Kidney (tissue), 14 donors: ENCODE measurements around the gene LPCAT1. TPM values are rescaled to one million over a fixed set of nuclear protein-coding genes. Genes with fewer than 3 reads are reported as not detected.
"Not testable (repeated sequence)": the region's sequence is repeated elsewhere in the genome, so short reads cannot be mapped to it uniquely, and the experiment has no call there.

Source experiments
- DNase-seq, 5 donors: peaks; one replicate each; pipeline ENCODE4 v3.0.0-alpha.2; 2013 to 2020
- FAIRE-seq: peaks from 2 replicates; lab custom pipeline; 2012; peaks lifted over from hg19 to GRCh38; lab: Jason Lieb, UNC
- H3K27ac ChIP-seq, 2 donors: one replicate each; pipeline ENCODE4 v1.7.0; 2013; ENCODE audit warnings: low read depth in 2 of 2, low read length in 2 of 2, inconsistent platforms in 1 of 2
- H3K27me3 ChIP-seq: one replicate; pipeline ENCODE4 v1.7.1; 2013; ENCODE audit warnings: low read length, inconsistent platforms; ENCODE audit not compliant: control insufficient read depth, insufficient read depth
- H3K36me3 ChIP-seq, 3 donors: one replicate each; pipeline versions ENCODE4 v1.7.0 to v1.7.1; 2013; ENCODE audit warnings: low read length in 3 of 3, control low read depth in 1 of 3, inconsistent platforms in 1 of 3; ENCODE audit not compliant: insufficient read depth in 3 of 3, control insufficient read depth in 2 of 3
- H3K4me1 ChIP-seq, 3 donors: one replicate each; pipeline versions ENCODE4 v1.7.0 to v1.7.1; 2013; ENCODE audit warnings: low read length in 3 of 3, inconsistent platforms in 1 of 3, low read depth in 1 of 3; ENCODE audit not compliant: control insufficient read depth in 2 of 3, insufficient read depth in 2 of 3
- H3K4me3 ChIP-seq, 3 donors: one replicate each; pipeline versions ENCODE4 v1.7.0 to v1.8.1; 2013; ENCODE audit warnings: low read length in 3 of 3, control low read depth in 1 of 3, inconsistent platforms in 1 of 3
- H3K9ac ChIP-seq, 3 donors: one replicate each; pipeline versions ENCODE4 v1.7.0 to v1.7.1; 2013; ENCODE audit warnings: low read length in 3 of 3, control low read depth in 1 of 3, inconsistent platforms in 1 of 3
- H3K9me3 ChIP-seq, 3 donors: one replicate each; pipeline versions ENCODE4 v1.7.0 to v1.7.1; 2013; ENCODE audit warnings: low read length in 3 of 3, control low read depth in 1 of 3, inconsistent platforms in 1 of 3; ENCODE audit not compliant: control insufficient read depth in 2 of 3, insufficient read depth in 1 of 3
- CTCF ChIP-seq: IDR thresholded peaks from 3 replicates; pipeline ENCODE4 v1.5.1; 2012; ENCODE audit warnings: mild to moderate bottlenecking, moderate library complexity, borderline replicate concordance; ENCODE audit not compliant: insufficient read depth; ENCODE audit errors: extremely low read depth
- intact Hi-C: fragments of 100-400 bp; cut with DNase I; formaldehyde crosslinking; loops from one replicate; pipeline ENCODE4 v1.11.1; 2022
- polyA plus RNA-seq: library from polyadenylated mRNA; stranded (reverse); fragments of 350-450 nt; fragmentation: Illumina TruSeq; extraction: RNeasy Lipid Tissue Mini Kit (QIAGEN cat#74804); gene quantifications from one replicate; pipeline ENCODE4 v1.2.3, GENCODE V29; 2014; ENCODE audit warnings: low read depth, low replicate concordance; ENCODE audit not compliant: insufficient read depth
- total RNA-seq: library from RNA; stranded (reverse); fragmentation: NEBNext Ultra II Directional; extraction: Animal tissue kit (Norgen Biotek cat#: 25700); gene quantifications from one replicate; pipeline ENCODE4 v1.2.1, GENCODE V29; 2021
- donor health status: control.
- donor health status: control.
- donor health status: control.
- donor health status: control.
- donor health status: control.
- donor health status: DM: yes; HTN: yes; CAD: no.
- donor health status: Normal renal cell carcinoma (clear cell type).

Gene LPCAT1
- total and polyA plus RNA-seq, 2 donors from 2014 or later, result 22.2 to 46.5 TPM

- peak in 2 of 5 donors; percentile 63 to 83 for DNase-seq
- intact Hi-C loops, result no loop called here
- TF ChIP-seq CTCF, result no peak
- H3K4me1 ChIP-seq, result peaks cover 3 to 9% (median 7%) of the 10 kb centered on the region in 3 donors
- no peak overlapping the region for H3K9ac ChIP-seq
- H3K36me3 ChIP-seq, result no peaks in the 10 kb centered on the region
- H3K4me3 ChIP-seq, result peak overlapping the region in 1 of 3 donors; percentile 40
- no peaks in the 10 kb centered on the region for H3K9me3 ChIP-seq
- peak overlapping the region; percentile 62 to 71 for H3K27ac ChIP-seq
- no peaks in the 10 kb centered on the region for H3K27me3 ChIP-seq
- FAIRE-seq, result peak; percentile 46
Observed at GRCh38 chr5:1568201-1568979, 44.6 kb upstream of the LPCAT1 start.

- DNase-seq, intact Hi-C loops, H3K4me1 ChIP-seq, H3K9me3 ChIP-seq, FAIRE-seq, H3K36me3 ChIP-seq, H3K27me3 ChIP-seq, H3K9ac ChIP-seq: not testable (repeated sequence)
- H3K27ac ChIP-seq, result peak overlapping the region; percentile 62 to 71
- H3K4me3 ChIP-seq, result peak overlapping the region in 1 of 3 donors; percentile 40
Observed at GRCh38 chr5:1567527-1568200, 43.9 kb upstream of the LPCAT1 start.

- no peaks in the 10 kb centered on the region for H3K9me3 ChIP-seq
- H3K36me3 ChIP-seq, result no peaks in the 10 kb centered on the region
- peaks cover 3 to 9% (median 7%) of the 10 kb centered on the region in 3 donors for H3K4me1 ChIP-seq
- intact Hi-C loops, result no loop called here
- no peak overlapping the region for H3K27ac ChIP-seq
- H3K9ac ChIP-seq, result no peak overlapping the region
- DNase-seq (no peak), FAIRE-seq (no peak)
- no peak overlapping the region for H3K4me3 ChIP-seq
- TF ChIP-seq CTCF, result no peak
- H3K27me3 ChIP-seq, result no peaks in the 10 kb centered on the region
Observed at GRCh38 chr5:1565737-1566734, 42.3 kb upstream of the LPCAT1 start.
